ENCODE results near the gene ACP3.

DNA sequence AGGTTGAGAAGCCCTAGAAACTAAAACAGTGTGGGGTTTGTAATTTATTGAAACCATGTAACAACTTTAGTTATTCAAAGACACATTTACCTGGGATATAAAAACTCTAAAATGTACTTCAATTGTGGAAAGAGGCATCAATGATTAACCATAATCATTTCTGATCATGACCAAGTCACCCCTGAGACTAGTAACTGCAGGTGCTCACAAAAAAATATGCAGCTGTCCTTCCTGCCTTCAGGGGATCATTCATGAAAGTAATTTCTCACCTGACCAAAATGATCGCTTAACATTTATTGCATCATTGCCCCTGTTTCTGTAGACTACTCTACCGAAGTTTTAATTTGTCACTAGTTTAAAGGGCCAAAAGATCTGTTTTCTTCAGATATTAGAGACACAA, 9.0 kb downstream of the ACP3 start:
- TF ChIP-seq POLR2A (IDR thresholded peaks at IDR 0.05) = no peak
- no peak for TF ChIP-seq CTCF (IDR thresholded peaks at IDR 0.05 in 4 of 5, conservative IDR thresholded peaks at IDR 0.05 in 1 of 5)

All from gastrocnemius medialis (tissue), 4 donors.